Ovary (tissue), 9 donors: Measurements from ENCODE around the gene ZNF134. TPM values are rescaled to one million over a fixed set of nuclear protein-coding genes. Genes with fewer than 3 reads are reported as not detected.
A peak's percentile ranks its signal among the peaks of the same experiment; 100 is the strongest.

ENCODE experiments used
- DNase-seq, 5 donors: peaks; one replicate each; pipeline ENCODE4 v3.0.0-alpha.2; 2019 to 2020
- H3K27ac ChIP-seq, 2 donors: fragments of 200-600 bp; one replicate each; pipeline versions ENCODE4 v1.5.1 to v1.8.0; 2019 to 2022
- H3K27me3 ChIP-seq: fragments of 200-600 bp; one replicate; pipeline ENCODE4 v1.8.0; 2022
- H3K36me3 ChIP-seq: fragments of 200-600 bp; sonication (generic); one replicate; pipeline ENCODE4 v1.5.1; 2019
- H3K4me1 ChIP-seq: one replicate; pipeline ENCODE4 v1.8.1; 2013; ENCODE audit warnings: mild to moderate bottlenecking, moderate library complexity; ENCODE audit not compliant: insufficient read depth
- H3K4me3 ChIP-seq: fragments of 200-600 bp; sonication (generic); one replicate; pipeline ENCODE4 v1.5.1; 2017
- H3K9me3 ChIP-seq, 2 donors: fragments of 200-600 bp in 1 of 2; sonication (generic) in 1 of 2; one replicate each; pipeline versions ENCODE4 v1.5.1 to v1.8.1; 2013 to 2019; ENCODE audit warnings: mild to moderate bottlenecking in 1 of 2, moderate library complexity in 1 of 2
- EP300 ChIP-seq: sonication (generic); formaldehyde crosslinking; IDR thresholded peaks from one replicate; pipeline ENCODE4 v1.6.1; 2017; ENCODE audit warnings: antibody characterized with exemption
- POLR2A ChIP-seq: fragments of 450-650 bp; IDR thresholded peaks from one replicate; pipeline ENCODE4 v1.6.1; 2017; ENCODE audit warnings: antibody characterized with exemption, mild to moderate bottlenecking, moderate library complexity
- WGBS, 3 donors: extraction: QIAGEN DNeasy Blood & Tissue Kit in 1 of 3; methylation state at CpG; one replicate each; pipeline versions ENCODE4 v1.1.5 to v1.1.7; 2013 to 2017; 5-methylcytosine and 5-hydroxymethylcytosine counted together
- intact Hi-C, 4 donors: fragments of 100-400 bp; cut with DNase I; formaldehyde crosslinking; loops; one replicate each; pipeline versions ENCODE4 v1.11.0 to v1.15.1; 2022 to 2023
- polyA plus RNA-seq, 2 donors: library from polyadenylated mRNA; stranded (reverse); fragments of 200-250 nt in 1 of 2; fragments of 350-450 nt in 1 of 2; fragmentation: Illumina TruSeq in 1 of 2; extraction: RNeasy Lipid Tissue Mini Kit (QIAGEN cat#74804) in 1 of 2; gene quantifications; one replicate each; pipeline ENCODE4 v1.2.3, GENCODE V29; 2013 to 2014
- total RNA-seq, 7 donors: library from RNA; depleted of rRNA in 2 of 7; stranded (reverse); fragments of >200 nt in 2 of 7; fragmentation: NEBNext Ultra II Directional in 3 of 7; extraction: Animal tissue kit (Norgen Biotek cat#: 25700) in 3 of 7; gene quantifications; one replicate each; pipeline versions ENCODE4 v1.1.0 to v1.2.4, GENCODE V29; 2016 to 2023
- TF ChIP-seq, protein P1 (sequence below), 3 donors: fragments of 450-650 bp in 2 of 3; fragments of 200-600 bp in 1 of 3; IDR thresholded peaks; one replicate each; pipeline versions ENCODE4 v1.5.1 to v1.8.0; 2016 to 2022; ENCODE audit warnings: antibody characterized with exemption in 3 of 3, mild to moderate bottlenecking in 1 of 3
- donor health status: DM: no; HTN: no; CAD: no; lungs with moderate emphysema.
- donor health status: DM: no; HTN: no; CAD: no.
- donor health status: Bipolar disorder and iron deficiency.
- donor health status: DM: yes; HTN: yes; CAD: no.
- donor health status: DM: no; HTN: no; CAD: no.
- donor health status: DM: yes; HTN: yes; CAD: no.

ZNF134 gene
- total and polyA plus RNA-seq, 9 donors: 9.2 to 22.9 (median 16.3) TPM

DNA sequence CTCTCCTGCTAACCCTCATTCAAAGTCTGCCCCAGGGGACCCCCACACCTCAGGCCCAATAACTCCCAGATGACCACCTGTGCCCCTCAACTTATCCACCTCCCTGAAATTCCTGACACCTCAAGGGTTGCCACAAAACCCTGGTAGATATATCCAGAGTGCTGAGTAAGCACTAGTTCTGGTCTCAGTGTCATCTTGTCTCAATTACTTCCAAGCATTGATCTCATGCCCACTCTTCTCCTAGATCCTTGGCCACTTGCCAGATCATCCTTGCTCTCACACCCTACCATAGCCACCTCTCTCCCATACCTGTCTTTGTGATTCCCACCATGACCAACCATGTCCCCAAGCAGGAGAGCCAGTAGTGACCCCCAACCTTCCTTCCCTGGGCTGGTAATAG, 37.4 kb upstream of the ZNF134 start:
- H3K4me3 ChIP-seq: no peak overlapping the region
- no peaks in the 10 kb centered on the region for H3K27me3 ChIP-seq
- peaks cover 17 to 54% of the 10 kb centered on the region in 2 donors for H3K9me3 ChIP-seq
- no peak for DNase-seq
- no peak overlapping the region for H3K27ac ChIP-seq
- H3K36me3 ChIP-seq: peaks cover 9% of the 10 kb centered on the region
- intact Hi-C loops: no loop called here
- peaks cover 5% of the 10 kb centered on the region for H3K4me1 ChIP-seq
- no peak for TF ChIP-seq EP300
- TF ChIP-seq, protein P1, sequence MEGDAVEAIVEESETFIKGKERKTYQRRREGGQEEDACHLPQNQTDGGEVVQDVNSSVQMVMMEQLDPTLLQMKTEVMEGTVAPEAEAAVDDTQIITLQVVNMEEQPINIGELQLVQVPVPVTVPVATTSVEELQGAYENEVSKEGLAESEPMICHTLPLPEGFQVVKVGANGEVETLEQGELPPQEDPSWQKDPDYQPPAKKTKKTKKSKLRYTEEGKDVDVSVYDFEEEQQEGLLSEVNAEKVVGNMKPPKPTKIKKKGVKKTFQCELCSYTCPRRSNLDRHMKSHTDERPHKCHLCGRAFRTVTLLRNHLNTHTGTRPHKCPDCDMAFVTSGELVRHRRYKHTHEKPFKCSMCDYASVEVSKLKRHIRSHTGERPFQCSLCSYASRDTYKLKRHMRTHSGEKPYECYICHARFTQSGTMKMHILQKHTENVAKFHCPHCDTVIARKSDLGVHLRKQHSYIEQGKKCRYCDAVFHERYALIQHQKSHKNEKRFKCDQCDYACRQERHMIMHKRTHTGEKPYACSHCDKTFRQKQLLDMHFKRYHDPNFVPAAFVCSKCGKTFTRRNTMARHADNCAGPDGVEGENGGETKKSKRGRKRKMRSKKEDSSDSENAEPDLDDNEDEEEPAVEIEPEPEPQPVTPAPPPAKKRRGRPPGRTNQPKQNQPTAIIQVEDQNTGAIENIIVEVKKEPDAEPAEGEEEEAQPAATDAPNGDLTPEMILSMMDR (IDR thresholded peaks at IDR 0.05): no peak

DNA sequence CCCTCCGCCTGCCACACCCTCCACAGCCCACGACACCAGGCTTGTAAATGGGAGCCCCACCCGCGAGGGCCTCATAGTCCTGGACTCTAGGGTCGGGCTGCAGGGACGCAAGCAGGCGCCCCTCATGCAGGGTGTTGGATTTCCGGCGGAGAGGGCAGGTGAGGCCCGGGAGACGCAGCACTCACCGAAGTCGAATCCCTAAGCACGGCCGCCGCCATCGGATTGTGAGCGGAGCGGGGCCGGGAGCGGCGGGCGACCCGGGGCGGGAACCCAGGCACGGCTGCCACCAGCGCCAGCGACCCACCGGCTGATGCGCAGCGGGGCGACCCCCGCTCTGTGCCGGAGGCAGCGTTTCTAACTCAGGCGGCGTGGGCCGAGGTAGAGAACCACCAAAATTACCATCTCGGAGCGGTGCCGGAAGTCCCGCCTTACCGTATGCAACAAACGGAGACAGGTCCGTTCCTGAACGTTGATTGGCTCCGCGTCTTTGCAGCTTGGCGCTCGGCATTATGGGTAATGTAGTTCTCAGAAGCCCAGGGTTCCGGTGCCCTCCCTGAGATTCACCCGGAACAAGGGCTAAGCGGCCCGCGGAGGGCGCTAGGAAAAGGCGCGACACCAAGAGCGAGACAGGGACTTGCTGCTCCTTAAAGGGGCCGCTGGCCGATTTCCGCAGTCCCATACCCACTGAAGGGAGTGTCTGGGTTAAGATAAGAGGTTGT, 35.4 kb upstream of the ZNF134 start, which contains the start of gene ZNF416:
Gene ZNF416 (minus strand): TSS at position 425 of the 719 bp plus-strand sequence. CDS start 207 bp downstream, at position 218.
- TF ChIP-seq POLR2A (peak; percentile 36), EP300 (no peak)
- Histone ChIP-seq H3K27ac (peak within 1 kb of the TSS in 1 of 2 donors; percentile 35), H3K4me3 (peak within 1 kb of the TSS; percentile 98), H3K27me3 (no peaks in the 10 kb centered on the region), H3K36me3 (peaks cover 9% of the 10 kb centered on the region), H3K4me1 (peaks cover 9% of the 10 kb centered on the region), H3K9me3 (peaks cover 10 to 34% of the 10 kb centered on the region in 2 donors)
- intact Hi-C loops: no loop called here
- DNase-seq: peak; percentile 93 to 96 (median 95)
- 0 to 1% (median 1%) methylated on average over 53 to 62 of the region's 62 CpGs for WGBS, 3 donors

DNA sequence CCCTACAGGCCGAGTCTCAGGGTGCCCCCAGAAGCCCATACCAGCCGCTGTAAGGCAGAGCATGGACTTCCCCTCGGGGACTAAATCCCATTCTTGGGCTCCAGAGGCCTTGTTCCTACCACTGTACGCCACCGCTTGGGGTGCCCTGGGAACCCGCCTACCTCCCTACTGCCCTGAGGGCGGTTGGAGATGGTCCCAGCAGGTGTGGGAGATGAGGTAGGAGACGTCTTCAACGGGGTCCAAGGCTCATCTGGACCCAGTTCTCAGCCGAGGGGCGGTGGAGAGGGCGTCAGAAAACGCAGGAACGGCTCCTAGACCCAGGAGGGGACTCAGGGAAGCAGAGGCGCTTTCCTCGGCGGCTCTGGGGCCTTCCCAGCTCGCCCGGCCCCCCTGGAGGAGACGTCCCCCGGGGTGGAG, 30.9 kb upstream of the ZNF134 start:
- H3K27ac ChIP-seq: peak overlapping the region in 1 of 2 donors; percentile 18
- H3K9me3 ChIP-seq: peaks cover 0 to 28% of the 10 kb centered on the region in 2 donors
- peak in 1 of 5 donors; percentile 18 for DNase-seq
- peaks cover 10% of the 10 kb centered on the region for H3K4me1 ChIP-seq
- 27 to 37% (median 32%) methylated on average over 19 to 21 of the region's 21 CpGs for WGBS, 3 donors
- no peak for TF ChIP-seq POLR2A
- TF ChIP-seq, protein P1 (IDR thresholded peaks at IDR 0.05): no peak
- no peak for TF ChIP-seq EP300
- H3K36me3 ChIP-seq: no peaks in the 10 kb centered on the region
- H3K27me3 ChIP-seq: no peaks in the 10 kb centered on the region
- intact Hi-C loops: no loop called here
- H3K4me3 ChIP-seq: peak overlapping the region; percentile 48

DNA sequence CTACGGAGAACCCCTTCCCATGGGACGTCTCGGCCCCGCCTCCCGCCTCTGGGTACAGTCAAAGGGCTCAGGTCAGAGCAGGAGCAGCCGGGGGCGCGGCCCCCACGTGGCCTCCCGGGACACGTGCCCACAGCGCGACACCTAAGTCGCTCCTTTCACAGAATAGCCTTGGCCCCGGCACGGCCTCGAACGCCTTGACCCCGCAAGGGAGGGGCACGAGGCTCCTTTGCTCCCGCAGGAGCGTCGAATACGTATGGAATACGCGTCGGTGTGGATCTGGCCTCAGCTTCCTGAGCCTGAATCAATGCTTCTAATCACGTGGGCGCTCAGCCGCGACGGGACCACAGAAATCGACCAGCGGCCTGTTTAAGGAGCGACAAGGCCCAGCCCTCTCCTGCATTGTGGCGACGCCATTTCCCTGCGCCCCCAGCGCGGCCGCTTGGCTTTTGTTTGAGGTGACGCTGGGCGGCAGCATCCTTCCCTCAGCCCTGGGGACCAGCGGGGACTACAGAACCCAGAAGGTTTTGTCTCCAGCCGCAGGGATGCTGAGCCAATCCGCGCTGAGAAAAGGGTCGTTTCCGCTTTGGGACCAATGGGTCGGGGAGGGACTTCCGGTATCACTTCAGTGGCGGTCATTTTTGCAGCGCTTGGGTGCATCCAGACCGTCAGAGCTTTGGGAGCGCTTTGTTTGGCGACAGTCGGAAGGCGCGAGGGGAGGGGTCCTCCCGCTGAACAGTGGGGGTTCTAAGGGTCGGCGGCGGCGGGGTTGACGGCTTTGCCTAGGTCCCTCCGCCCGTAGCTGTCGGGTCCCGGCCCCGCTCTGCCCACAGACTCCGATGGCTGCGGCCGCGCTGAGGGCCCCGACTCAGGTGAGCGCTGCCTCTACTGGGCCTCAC, 30.3 kb upstream of the ZNF134 start, which contains the start of gene ZIK1:
Gene ZIK1 (plus strand): TSS at position 625 of the 896 bp plus-strand sequence. CDS start 212 bp downstream, at position 837.
- TF ChIP-seq, protein P1 (IDR thresholded peaks at IDR 0.05): no peak
- peak; percentile 18 for TF ChIP-seq POLR2A
- peak; percentile 86 to 90 (median 88) for DNase-seq
- intact Hi-C loops: no loop called here
- peak within 1 kb of the TSS in 1 of 2 donors; percentile 18 for H3K27ac ChIP-seq
- no peaks in the 10 kb centered on the region for H3K36me3 ChIP-seq
- peak within 1 kb of the TSS; percentile 48 for H3K4me3 ChIP-seq
- no peaks in the 10 kb centered on the region for H3K27me3 ChIP-seq
- peaks cover 8% of the 10 kb centered on the region for H3K4me1 ChIP-seq
- H3K9me3 ChIP-seq: peaks cover 3 to 35% of the 10 kb centered on the region in 2 donors
- 1 to 4% (median 1%) methylated on average over 59 to 76 of the region's 76 CpGs for WGBS, 3 donors
